ENCODE measurements around the gene TMEM101. TPM values are rescaled to one million over a fixed set of nuclear protein-coding genes. Genes with fewer than 3 reads are reported as not detected.

TMEM101 gene
- total and polyA plus RNA-seq, 2 of the 13 experiments (the other 11 are each of a cell fraction or from before 2014, with no cell fraction given): 72.0 to 100 TPM

GRCh38 chr17:43976963-43977837, 37.6 kb downstream of the TMEM101 start (continued):
- no peak for TF ChIP-seq HOMEZ (CRISPR knock-in tag; IDR thresholded peaks at IDR 0.05; ENCODE audit: low read depth)
- TF ChIP-seq PRDM10 (CRISPR knock-in tag; IDR thresholded peaks at IDR 0.05; ENCODE audit: low read depth): no peak
- TF ChIP-seq ZNF503 (CRISPR knock-in tag; IDR thresholded peaks at IDR 0.05): no peak
- TF ChIP-seq STAT6 (CRISPR knock-in tag; IDR thresholded peaks at IDR 0.05; ENCODE audit: borderline replicate concordance): no peak
- no peak for TF ChIP-seq ZNF788 (CRISPR knock-in tag; IDR thresholded peaks at IDR 0.05; ENCODE audit: borderline replicate concordance)
- TF ChIP-seq ZNF609 (CRISPR knock-in tag; IDR thresholded peaks at IDR 0.05; ENCODE audit: borderline replicate concordance): peak; percentile 25; the same call in 1 of the 2 replicates
- peak; percentile 23; the same call in 1 of the 2 replicates for TF ChIP-seq SPEN (CRISPR knock-in tag; IDR thresholded peaks at IDR 0.05; ENCODE audit: low read depth)
- no peak for TF ChIP-seq ZSCAN31 (CRISPR knock-in tag; IDR thresholded peaks at IDR 0.05; ENCODE audit: low read depth)
- no peak for TF ChIP-seq ZBTB20 (CRISPR knock-in tag; IDR thresholded peaks at IDR 0.05; ENCODE audit: borderline replicate concordance, low read depth)

Data from HepG2 (cell line).